GM12891 (cell line): Measurements from ENCODE around the gene LGR6.

Source experiments
- POLR2A ChIP-seq: IDR thresholded peaks from 2 replicates; pipeline ENCODE4 v1.6.1; 2011; ENCODE audit warnings: low read depth, low read length, control low read depth
- POLR2AphosphoS5 ChIP-seq: IDR thresholded peaks from 2 replicates; pipeline ENCODE4 v1.6.1; 2011; ENCODE audit warnings: low read depth, low read length, control low read depth
- TAF1 ChIP-seq: IDR thresholded peaks from 2 replicates; pipeline ENCODE4 v1.6.1; 2011; ENCODE audit warnings: low read depth, low read length, control low read depth

- TF ChIP-seq TAF1 (no peak), POLR2AphosphoS5 (no peak), POLR2A (no peak)
Observed at GRCh38 chr1:202173993-202174392, 19.6 kb upstream of the LGR6 start.
